Measurements from ENCODE around the gene SLAMF8.

DNA sequence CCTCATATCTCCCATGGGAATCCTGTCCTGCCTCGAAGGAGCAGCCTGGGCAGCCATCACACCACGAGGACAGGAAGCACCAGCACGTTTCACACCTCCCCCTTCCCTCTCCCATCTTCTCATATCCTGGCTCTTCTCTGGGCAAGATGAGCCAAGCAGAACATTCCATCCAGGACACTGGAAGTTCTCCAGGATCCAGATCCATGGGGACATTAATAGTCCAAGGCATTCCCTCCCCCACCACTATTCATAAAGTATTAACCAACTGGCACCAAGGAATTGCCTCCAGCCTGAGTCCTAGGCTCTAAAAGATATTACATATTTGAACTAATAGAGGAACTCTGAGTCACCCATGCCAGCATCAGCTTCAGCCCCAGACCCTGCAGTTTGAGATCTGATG is 8.7 kb downstream of the SLAMF8 start:
- TF ChIP-seq POLR2A (IDR thresholded peaks at IDR 0.05) = no peak
- no peak for TF ChIP-seq CTCF (IDR thresholded peaks at IDR 0.05)

Data from body of pancreas (tissue), 4 donors.